Ovary (tissue), 7 donors: Measurements from ENCODE around the gene RMP24.

Experiments used
- DNase-seq, 5 donors: peaks; one replicate each; pipeline ENCODE4 v3.0.0-alpha.2; 2019 to 2020
- H3K27ac ChIP-seq, 2 donors: fragments of 200-600 bp; one replicate each; pipeline versions ENCODE4 v1.5.1 to v1.8.0; 2019 to 2022
- H3K27me3 ChIP-seq: fragments of 200-600 bp; one replicate; pipeline ENCODE4 v1.8.0; 2022
- H3K36me3 ChIP-seq: fragments of 200-600 bp; sonication (generic); one replicate; pipeline ENCODE4 v1.5.1; 2019
- H3K4me1 ChIP-seq: one replicate; pipeline ENCODE4 v1.8.1; 2013; ENCODE audit warnings: mild to moderate bottlenecking, moderate library complexity; ENCODE audit not compliant: insufficient read depth
- H3K4me3 ChIP-seq: fragments of 200-600 bp; sonication (generic); one replicate; pipeline ENCODE4 v1.5.1; 2017
- H3K9me3 ChIP-seq, 2 donors: fragments of 200-600 bp in 1 of 2; sonication (generic) in 1 of 2; one replicate each; pipeline versions ENCODE4 v1.5.1 to v1.8.1; 2013 to 2019; ENCODE audit warnings: mild to moderate bottlenecking in 1 of 2, moderate library complexity in 1 of 2
- EP300 ChIP-seq: sonication (generic); formaldehyde crosslinking; IDR thresholded peaks from one replicate; pipeline ENCODE4 v1.6.1; 2017; ENCODE audit warnings: antibody characterized with exemption
- POLR2A ChIP-seq: fragments of 450-650 bp; IDR thresholded peaks from one replicate; pipeline ENCODE4 v1.6.1; 2017; ENCODE audit warnings: antibody characterized with exemption, mild to moderate bottlenecking, moderate library complexity
- WGBS, 3 donors: extraction: QIAGEN DNeasy Blood & Tissue Kit in 1 of 3; methylation state at CpG; one replicate each; pipeline versions ENCODE4 v1.1.5 to v1.1.7; 2013 to 2017; 5-methylcytosine and 5-hydroxymethylcytosine counted together
- intact Hi-C, 4 donors: fragments of 100-400 bp; cut with DNase I; formaldehyde crosslinking; loops; one replicate each; pipeline versions ENCODE4 v1.11.0 to v1.15.1; 2022 to 2023
- TF ChIP-seq, protein P1 (sequence below), 3 donors: fragments of 450-650 bp in 2 of 3; fragments of 200-600 bp in 1 of 3; IDR thresholded peaks; one replicate each; pipeline versions ENCODE4 v1.5.1 to v1.8.0; 2016 to 2022; ENCODE audit warnings: antibody characterized with exemption in 3 of 3, mild to moderate bottlenecking in 1 of 3
- donor health status: DM: no; HTN: no; CAD: no; lungs with moderate emphysema.
- donor health status: DM: no; HTN: no; CAD: no.
- donor health status: Bipolar disorder and iron deficiency.
- donor health status: DM: no; HTN: no; CAD: no.
- donor health status: DM: yes; HTN: yes; CAD: no.

RMP24 gene

DNA sequence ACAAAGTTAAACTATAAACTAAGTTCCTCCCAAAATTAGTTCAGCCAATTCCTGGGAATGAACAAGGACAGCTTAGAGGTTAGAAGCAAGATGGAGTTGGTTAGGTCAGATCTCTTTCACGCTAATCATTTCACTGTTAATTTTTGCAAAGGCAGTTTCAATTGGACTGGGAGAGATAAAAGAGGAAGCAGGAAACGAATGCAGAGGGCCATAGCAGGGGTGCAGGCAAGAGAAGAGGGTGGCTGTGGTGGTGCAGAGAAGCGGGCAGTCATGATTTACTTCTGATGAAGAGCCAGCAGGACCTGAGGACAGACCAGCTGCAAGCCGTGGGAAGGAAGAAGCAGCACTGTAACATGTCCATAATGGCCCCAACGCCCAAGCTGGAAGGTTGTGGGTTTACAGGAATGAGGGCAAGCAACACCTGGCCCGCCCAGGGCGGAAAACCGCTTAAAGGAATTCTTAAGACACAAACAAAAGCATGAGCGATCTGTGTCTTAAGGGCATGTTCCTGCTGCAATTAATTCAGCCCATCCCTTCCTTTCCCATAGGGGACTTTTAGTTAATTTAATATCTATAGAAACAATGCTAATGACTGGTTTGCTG lies 4.1 kb upstream of the RMP24 start:
- Histone ChIP-seq H3K36me3 (no peaks in the 10 kb centered on the region), H3K9me3 (no peaks in the 10 kb centered on the region), H3K27ac (no peak overlapping the region), H3K27me3 (no peaks in the 10 kb centered on the region), H3K4me1 (no peaks in the 10 kb centered on the region), H3K4me3 (no peak overlapping the region)
- WGBS, 3 donors, result 46 to 63% (median 50%) methylated on average over 9 of the region's 9 CpGs
- no peak for DNase-seq
- no peak for TF ChIP-seq POLR2A
- TF ChIP-seq, protein P1, sequence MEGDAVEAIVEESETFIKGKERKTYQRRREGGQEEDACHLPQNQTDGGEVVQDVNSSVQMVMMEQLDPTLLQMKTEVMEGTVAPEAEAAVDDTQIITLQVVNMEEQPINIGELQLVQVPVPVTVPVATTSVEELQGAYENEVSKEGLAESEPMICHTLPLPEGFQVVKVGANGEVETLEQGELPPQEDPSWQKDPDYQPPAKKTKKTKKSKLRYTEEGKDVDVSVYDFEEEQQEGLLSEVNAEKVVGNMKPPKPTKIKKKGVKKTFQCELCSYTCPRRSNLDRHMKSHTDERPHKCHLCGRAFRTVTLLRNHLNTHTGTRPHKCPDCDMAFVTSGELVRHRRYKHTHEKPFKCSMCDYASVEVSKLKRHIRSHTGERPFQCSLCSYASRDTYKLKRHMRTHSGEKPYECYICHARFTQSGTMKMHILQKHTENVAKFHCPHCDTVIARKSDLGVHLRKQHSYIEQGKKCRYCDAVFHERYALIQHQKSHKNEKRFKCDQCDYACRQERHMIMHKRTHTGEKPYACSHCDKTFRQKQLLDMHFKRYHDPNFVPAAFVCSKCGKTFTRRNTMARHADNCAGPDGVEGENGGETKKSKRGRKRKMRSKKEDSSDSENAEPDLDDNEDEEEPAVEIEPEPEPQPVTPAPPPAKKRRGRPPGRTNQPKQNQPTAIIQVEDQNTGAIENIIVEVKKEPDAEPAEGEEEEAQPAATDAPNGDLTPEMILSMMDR (IDR thresholded peaks at IDR 0.05), result no peak
- no peak for TF ChIP-seq EP300
- intact Hi-C loops, result no loop called here

DNA sequence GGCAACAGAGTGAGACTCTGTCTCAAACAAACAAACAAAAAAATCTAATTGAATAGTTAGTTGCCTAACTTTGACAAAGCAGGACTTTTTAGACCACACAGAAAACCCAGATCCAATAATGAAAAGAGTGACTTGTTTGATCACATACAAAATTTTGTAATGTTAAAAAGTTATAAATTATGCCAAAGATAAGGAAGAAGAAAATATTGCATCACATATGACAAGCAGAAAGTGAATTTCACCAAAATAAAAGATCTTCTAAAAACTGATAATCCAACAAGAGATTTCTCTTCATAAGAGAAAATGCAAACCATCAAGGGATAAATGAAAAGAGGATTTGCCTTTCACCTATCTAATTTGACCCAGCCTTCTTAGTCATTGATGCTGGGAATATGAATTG lies 2.8 kb upstream of the RMP24 start:
- Histone ChIP-seq H3K9me3 (no peaks in the 10 kb centered on the region), H3K4me3 (no peak overlapping the region), H3K27me3 (no peaks in the 10 kb centered on the region), H3K36me3 (no peaks in the 10 kb centered on the region), H3K27ac (no peak overlapping the region), H3K4me1 (no peaks in the 10 kb centered on the region)
- no peak for DNase-seq
- TF ChIP-seq POLR2A, result no peak
- TF ChIP-seq, protein P1 (IDR thresholded peaks at IDR 0.05), result no peak
- no peak for TF ChIP-seq EP300
- intact Hi-C loops, result no loop called here

DNA sequence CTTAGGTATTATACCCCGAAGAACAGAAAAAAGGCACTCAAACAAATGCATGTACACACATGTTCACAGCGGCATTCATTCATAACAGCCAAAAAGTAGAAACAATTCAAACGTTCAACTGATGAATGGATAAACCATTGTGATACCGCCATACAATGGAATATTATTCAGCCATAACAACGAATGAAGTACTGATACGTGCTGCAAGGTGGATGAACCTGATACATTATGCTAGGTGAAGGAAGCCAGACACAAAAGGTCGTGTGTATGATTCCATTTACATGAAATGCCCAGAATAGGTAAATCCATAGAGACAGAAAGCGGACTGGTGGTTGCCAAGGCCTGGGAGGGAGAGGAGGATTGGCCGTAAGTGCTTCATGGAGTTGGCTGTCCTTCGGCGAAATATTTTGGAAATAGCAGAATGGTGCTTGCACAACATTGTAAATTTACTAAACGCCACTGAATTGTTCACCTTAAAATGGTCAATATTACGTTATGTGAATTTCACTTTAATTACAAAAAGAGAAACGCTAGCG lies 750 bp upstream of the RMP24 start:
- peak overlapping the region; percentile 87 for H3K4me3 ChIP-seq
- H3K9me3 ChIP-seq, result no peaks in the 10 kb centered on the region
- H3K4me1 ChIP-seq, result no peaks in the 10 kb centered on the region
- no peaks in the 10 kb centered on the region for H3K27me3 ChIP-seq
- no peaks in the 10 kb centered on the region for H3K36me3 ChIP-seq
- H3K27ac ChIP-seq, result peak overlapping the region; percentile 60 to 86
- TF ChIP-seq, protein P1 (IDR thresholded peaks at IDR 0.05), result no peak
- TF ChIP-seq EP300 (no peak), POLR2A (no peak)
- WGBS, 3 donors, result 25 to 30% (median 27%) methylated on average over 15 of the region's 15 CpGs
- intact Hi-C loops, result no loop called here
- peak in 1 of 5 donors; percentile 18 for DNase-seq

DNA sequence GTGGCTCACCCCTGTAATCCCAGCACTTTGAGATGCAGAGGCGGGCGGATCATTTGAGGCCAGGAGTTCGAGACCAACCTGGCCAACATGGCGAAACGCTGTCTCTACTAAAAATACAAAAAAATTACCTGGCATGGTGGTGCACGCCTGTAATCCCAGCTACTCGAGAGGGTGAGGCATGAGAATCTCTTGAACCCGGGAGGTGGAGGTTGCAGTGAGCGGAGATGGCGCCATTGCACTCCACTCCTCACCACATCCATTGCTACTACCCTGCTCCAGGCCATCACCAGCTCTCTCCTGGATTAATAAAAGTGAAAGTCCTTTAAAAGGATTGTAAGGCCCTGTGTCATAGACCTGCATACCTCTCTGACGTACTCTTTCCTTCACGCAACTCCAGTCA lies 1.2 kb downstream of the RMP24 start:
- no peak for TF ChIP-seq POLR2A
- TF ChIP-seq, protein P1 (IDR thresholded peaks at IDR 0.05), result no peak
- no peak for TF ChIP-seq EP300
- Histone ChIP-seq H3K36me3 (no peaks in the 10 kb centered on the region), H3K4me1 (no peaks in the 10 kb centered on the region), H3K27me3 (no peaks in the 10 kb centered on the region), H3K4me3 (no peak overlapping the region), H3K9me3 (no peaks in the 10 kb centered on the region), H3K27ac (no peak overlapping the region)
- WGBS, 3 donors, result 84 to 93% (median 89%) methylated on average over 12 of the region's 12 CpGs
- intact Hi-C loops, result no loop called here
- no peak for DNase-seq
